Testis (tissue), 2 donors: ENCODE measurements around the gene P3R3URF.

Experiments used
- CTCF ChIP-seq, 3 experiments: fragments of 450-650 bp in 2 of 3; fragments of 200-600 bp in 1 of 3; sonication (generic) in 1 of 3; IDR thresholded peaks; one replicate each; pipeline ENCODE4 v1.5.1; 2016 to 2019; ENCODE audit warnings: antibody characterized with exemption in 3 of 3, mild to moderate bottlenecking in 2 of 3, moderate library complexity in 1 of 3
- POLR2A ChIP-seq: fragments of 450-650 bp; IDR thresholded peaks from one replicate; pipeline ENCODE4 v1.6.1; 2017; ENCODE audit warnings: antibody characterized with exemption, mild to moderate bottlenecking, moderate library complexity

- TF ChIP-seq POLR2A (no peak), CTCF (IDR thresholded peaks at IDR 0.05) (no peak)
These were observed 14.9 kb upstream of the P3R3URF start for GRCh38 chr1:46191033-46191701.
